Measurements from ENCODE around the gene PVR. TPM values are rescaled to one million over a fixed set of nuclear protein-coding genes. Genes with fewer than 3 reads are reported as not detected.

The PVR gene
- total RNA-seq, 1 experiment from 2014 or later, result 15.0 TPM

GRCh38 chr19:44705502-44706010 is 61.8 kb downstream of the PVR start:
- ATAC-seq, result no peak
- H3K4me3 Mint-ChIP-seq, result no peak overlapping the region
- no peaks in the 10 kb centered on the region; the same call in 1 of the 2 replicates for H3K4me1 Mint-ChIP-seq
- no peaks in the 10 kb centered on the region for H3K9me3 Mint-ChIP-seq
- no peak for DNase-seq (ENCODE audit: low spot score)
- no peaks in the 10 kb centered on the region; the same call in 1 of the 2 replicates for H3K36me3 Mint-ChIP-seq
- peak overlapping the region; percentile 2; the same call in 1 of the 2 replicates for H3K27ac Mint-ChIP-seq
- POLR2A ChIA-PET, result interaction anchor here (0.6 kb wide), 1 partner anchor 12 kb away, joined by 4 read pairs; no protein-coding TSS in a partner anchor
- no peak for TF ChIP-seq ESRRA (CRISPR knock-in tag; IDR thresholded peaks at IDR 0.05; ENCODE audit: borderline replicate concordance)
- TF ChIP-seq E2F1 (CRISPR knock-in tag; IDR thresholded peaks at IDR 0.05), result no peak
- TF ChIP-seq NFATC4 (CRISPR knock-in tag; IDR thresholded peaks at IDR 0.05), result no peak
- no peak for TF ChIP-seq FOXJ3 (CRISPR knock-in tag; IDR thresholded peaks at IDR 0.05; ENCODE audit: borderline replicate concordance)
- no peak for TF ChIP-seq ZNF317 (CRISPR knock-in tag; IDR thresholded peaks at IDR 0.05; ENCODE audit: borderline replicate concordance, low read depth)
- no peak for TF ChIP-seq JUN (CRISPR knock-in tag; IDR thresholded peaks at IDR 0.05)
- no peak for TF ChIP-seq OVOL2 (CRISPR knock-in tag; IDR thresholded peaks at IDR 0.05; ENCODE audit: borderline replicate concordance)
- no peak for TF ChIP-seq PRRX2 (CRISPR knock-in tag; IDR thresholded peaks at IDR 0.05)
- TF ChIP-seq GTF2I (CRISPR knock-in tag; conservative IDR thresholded peaks at IDR 0.05), result no peak
- no peak for TF ChIP-seq USF2 (CRISPR knock-in tag; IDR thresholded peaks at IDR 0.05)
- no peak for TF ChIP-seq CTCF (IDR thresholded peaks at IDR 0.05)
- TF ChIP-seq HMGXB4 (CRISPR knock-in tag; IDR thresholded peaks at IDR 0.05), result no peak
- TF ChIP-seq AFF4 (CRISPR knock-in tag; IDR thresholded peaks at IDR 0.05; ENCODE audit: borderline replicate concordance), result no peak
- no peaks in the 10 kb centered on the region; the same call in 1 of the 2 replicates for H3K27me3 Mint-ChIP-seq (ENCODE audit: low read depth)
- CTCF ChIA-PET, result interaction anchor here (1.7 to 2.8 kb wide), 2 partner anchors 18 to 65 kb away, joined by 6 to 10 read pairs; no protein-coding TSS in a partner anchor

DNA sequence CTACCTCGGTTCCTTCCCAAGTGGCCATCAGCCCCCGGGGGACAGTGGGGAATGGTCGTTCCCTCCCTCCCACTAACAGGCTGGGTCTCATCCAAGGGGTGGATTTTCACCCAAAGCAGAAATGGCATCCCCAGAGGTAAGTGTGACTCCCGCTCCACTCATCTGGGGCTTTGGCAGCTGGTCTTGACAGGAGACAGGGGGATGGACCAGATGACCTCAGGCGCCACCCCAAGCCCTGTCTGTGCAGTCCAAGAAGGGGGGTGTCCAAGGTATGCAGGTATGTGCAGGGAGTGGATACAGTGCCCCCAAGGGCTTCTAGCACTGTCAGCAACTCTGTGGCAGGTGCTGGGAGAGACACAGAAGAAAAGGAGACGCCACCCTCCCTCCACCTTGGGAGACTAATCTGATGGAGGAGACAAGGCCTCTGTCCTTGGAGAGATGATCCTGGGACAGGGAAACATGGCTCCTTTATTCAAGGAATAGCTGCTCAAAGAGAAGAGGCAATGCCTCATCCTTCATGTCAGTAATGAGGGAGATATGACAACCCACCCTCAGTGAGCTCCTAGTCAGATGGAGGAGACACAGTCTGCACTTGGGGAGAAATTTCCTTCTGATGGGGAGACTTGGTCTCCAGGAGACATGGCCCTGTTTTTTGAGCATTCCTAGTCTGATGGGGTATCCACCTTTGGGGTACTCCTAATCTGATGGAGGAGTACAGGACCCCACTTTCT is 63.0 kb downstream of the PVR start:
- no peaks in the 10 kb centered on the region; the same call in 1 of the 2 replicates for H3K27me3 Mint-ChIP-seq (ENCODE audit: low read depth)
- H3K4me3 Mint-ChIP-seq, result no peak overlapping the region
- ChIA-PET CTCF (interaction anchor here (1.7 to 2.8 kb wide), 2 partner anchors 17 to 64 kb away, joined by 6 to 10 read pairs; no protein-coding TSS in a partner anchor), POLR2A (no interaction called here)
- DNase-seq (ENCODE audit: low spot score) (no peak), ATAC-seq (no peak)
- no peak overlapping the region for H3K27ac Mint-ChIP-seq
- peaks cover 7% of the 10 kb centered on the region; the same call in 1 of the 2 replicates for H3K36me3 Mint-ChIP-seq
- H3K9me3 Mint-ChIP-seq, result no peaks in the 10 kb centered on the region
- H3K4me1 Mint-ChIP-seq, result no peaks in the 10 kb centered on the region; the same call in 1 of the 2 replicates
- TF ChIP-seq, protein P1, sequence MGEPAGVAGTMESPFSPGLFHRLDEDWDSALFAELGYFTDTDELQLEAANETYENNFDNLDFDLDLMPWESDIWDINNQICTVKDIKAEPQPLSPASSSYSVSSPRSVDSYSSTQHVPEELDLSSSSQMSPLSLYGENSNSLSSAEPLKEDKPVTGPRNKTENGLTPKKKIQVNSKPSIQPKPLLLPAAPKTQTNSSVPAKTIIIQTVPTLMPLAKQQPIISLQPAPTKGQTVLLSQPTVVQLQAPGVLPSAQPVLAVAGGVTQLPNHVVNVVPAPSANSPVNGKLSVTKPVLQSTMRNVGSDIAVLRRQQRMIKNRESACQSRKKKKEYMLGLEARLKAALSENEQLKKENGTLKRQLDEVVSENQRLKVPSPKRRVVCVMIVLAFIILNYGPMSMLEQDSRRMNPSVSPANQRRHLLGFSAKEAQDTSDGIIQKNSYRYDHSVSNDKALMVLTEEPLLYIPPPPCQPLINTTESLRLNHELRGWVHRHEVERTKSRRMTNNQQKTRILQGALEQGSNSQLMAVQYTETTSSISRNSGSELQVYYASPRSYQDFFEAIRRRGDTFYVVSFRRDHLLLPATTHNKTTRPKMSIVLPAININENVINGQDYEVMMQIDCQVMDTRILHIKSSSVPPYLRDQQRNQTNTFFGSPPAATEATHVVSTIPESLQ (CRISPR knock-in tag; IDR thresholded peaks at IDR 0.05), result no peak
- TF ChIP-seq JUN (CRISPR knock-in tag; IDR thresholded peaks at IDR 0.05) (no peak), TEAD4 (CRISPR knock-in tag; IDR thresholded peaks at IDR 0.05) (no peak), CTCF (IDR thresholded peaks at IDR 0.05) (no peak), NR2C2 (CRISPR knock-in tag; IDR thresholded peaks at IDR 0.05) (no peak), MAX (CRISPR knock-in tag; IDR thresholded peaks at IDR 0.05) (no peak), GABPB1 (CRISPR knock-in tag; IDR thresholded peaks at IDR 0.05) (no peak), ZNF138 (CRISPR knock-in tag; conservative IDR thresholded peaks at IDR 0.05) (no peak)
